Loucy (cell line): Measurements from ENCODE around the gene SLC6A2.

Experiments used
- H2AFZ ChIP-seq: fragments of 200-600 bp; sonication (generic); 2 replicates; pipeline ENCODE4 v1.6.0; 2016; ENCODE audit warnings: antibody characterized with exemption, mild to moderate bottlenecking, low read length, moderate library complexity
- H3F3A ChIP-seq: fragments of 200-600 bp; 2 replicates; pipeline ENCODE4 v1.6.0; 2016; ENCODE audit warnings: antibody characterized with exemption, low read depth, mild to moderate bottlenecking
- H3K27me3 ChIP-seq: fragments of 200-600 bp; sonication (generic); 2 replicates; pipeline ENCODE4 v1.6.1; 2014; ENCODE audit warnings: low read length, mild to moderate bottlenecking; ENCODE audit not compliant: insufficient read depth, poor library complexity, severe bottlenecking
- H3K36me3 ChIP-seq: fragments of 200-600 bp; sonication (generic); 2 replicates; pipeline ENCODE4 v1.6.1; 2016; ENCODE audit warnings: low read length; ENCODE audit not compliant: insufficient read depth
- H3K4me1 ChIP-seq: fragments of 200-600 bp; sonication (generic); 2 replicates; pipeline ENCODE4 v1.5.1; 2014; ENCODE audit warnings: low read length, mild to moderate bottlenecking; ENCODE audit not compliant: insufficient read depth, poor library complexity, severe bottlenecking
- H3K4me2 ChIP-seq: fragments of 200-600 bp; sonication (generic); 2 replicates; pipeline ENCODE4 v1.6.0; 2014; ENCODE audit warnings: antibody characterized with exemption, low read length, low read depth, mild to moderate bottlenecking; ENCODE audit not compliant: poor library complexity, severe bottlenecking
- H3K4me3 ChIP-seq: fragments of 200-600 bp; sonication (generic); 2 replicates; pipeline ENCODE4 v1.5.1; 2014; ENCODE audit warnings: low read length, mild to moderate bottlenecking, mixed read lengths; ENCODE audit not compliant: poor library complexity, severe bottlenecking
- H3K79me2 ChIP-seq: fragments of 200-600 bp; sonication (generic); 2 replicates; pipeline ENCODE4 v1.6.1; 2014; ENCODE audit warnings: low read length; ENCODE audit not compliant: insufficient read depth
- H3K9ac ChIP-seq: fragments of 200-600 bp; sonication (generic); 2 replicates; pipeline ENCODE4 v1.6.0; 2014; ENCODE audit warnings: mild to moderate bottlenecking, low read depth, low read length, moderate library complexity; ENCODE audit not compliant: poor library complexity, severe bottlenecking
- H3K9me2 ChIP-seq: fragments of 200-600 bp; sonication (generic); replicated peaks from 2 replicates; pipeline ENCODE4 v1.6.1; 2016; ENCODE audit warnings: low read depth, low read length, mixed read lengths
- H3K9me3 ChIP-seq: fragments of 200-600 bp; sonication (generic); 2 replicates; pipeline ENCODE4 v1.6.1; 2014; ENCODE audit warnings: mild to moderate bottlenecking, antibody characterized with exemption, low read length, low read depth; ENCODE audit not compliant: insufficient read depth
- H4K20me1 ChIP-seq: fragments of 200-600 bp; sonication (generic); 2 replicates; pipeline ENCODE4 v1.6.0; 2014; ENCODE audit warnings: antibody characterized with exemption, low read length, mild to moderate bottlenecking; ENCODE audit not compliant: insufficient read depth, poor library complexity, severe bottlenecking
- CTCF ChIP-seq: fragments of 200-600 bp; sonication (generic); conservative IDR thresholded peaks from 2 replicates; pipeline ENCODE4 v1.5.1; 2014; ENCODE audit warnings: mild to moderate bottlenecking, antibody characterized with exemption, low read length
- EZH2phosphoT487 ChIP-seq: fragments of 200-600 bp; IDR thresholded peaks from 2 replicates; pipeline ENCODE4 v1.6.1; 2018; ENCODE audit warnings: antibody characterized with exemption, mild to moderate bottlenecking, moderate library complexity, borderline replicate concordance

Gene SLC6A2

DNA sequence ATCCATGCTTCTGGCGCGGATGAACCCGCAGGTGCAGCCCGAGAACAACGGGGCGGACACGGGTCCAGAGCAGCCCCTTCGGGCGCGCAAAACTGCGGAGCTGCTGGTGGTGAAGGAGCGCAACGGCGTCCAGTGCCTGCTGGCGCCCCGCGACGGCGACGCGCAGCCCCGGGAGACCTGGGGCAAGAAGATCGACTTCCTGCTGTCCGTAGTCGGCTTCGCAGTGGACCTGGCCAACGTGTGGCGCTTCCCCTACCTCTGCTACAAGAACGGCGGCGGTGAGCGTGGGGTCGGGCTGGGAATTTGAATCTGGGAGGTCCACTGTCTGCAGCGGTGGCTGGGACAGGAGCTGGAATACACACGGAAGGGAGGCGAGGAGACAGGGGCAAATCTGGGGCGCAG, 904 bp downstream of the SLC6A2 start:
- Histone ChIP-seq H3K9me3 (no peaks in the 10 kb centered on the region), H3K4me3 (no peak overlapping the region), H3K4me2 (no peak overlapping the region), H3K9me2 (no peaks in the 10 kb centered on the region), H3F3A (no peaks in the 10 kb centered on the region), H4K20me1 (no peaks in the 10 kb centered on the region), H3K36me3 (no peaks in the 10 kb centered on the region), H3K79me2 (no peaks in the 10 kb centered on the region), H3K27me3 (no peaks in the 10 kb centered on the region), H2AFZ (no peak overlapping the region), H3K9ac (no peak overlapping the region), H3K4me1 (no peaks in the 10 kb centered on the region)
- no peak for TF ChIP-seq CTCF
- no peak for TF ChIP-seq EZH2phosphoT487

DNA sequence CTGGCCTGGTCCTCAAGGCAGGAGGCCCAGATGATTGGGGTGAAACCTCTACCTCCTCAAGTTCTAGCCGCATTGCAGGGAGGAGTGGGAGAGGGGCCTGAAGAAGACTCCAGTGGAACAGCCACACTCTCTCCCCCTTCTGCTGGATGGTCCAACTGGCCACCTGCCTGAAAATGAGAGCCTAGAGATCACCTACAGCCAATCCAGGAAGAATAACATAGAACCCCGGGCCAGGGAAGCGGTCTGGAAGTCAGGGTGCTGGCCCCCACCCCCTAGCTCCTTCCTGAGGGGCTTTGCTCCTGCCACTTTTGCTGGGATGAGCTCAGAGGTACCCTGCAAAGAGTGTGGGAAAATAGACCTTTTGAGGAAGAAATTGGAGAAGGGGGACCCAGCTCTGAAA, 1.8 kb downstream of the SLC6A2 start:
- H3K79me2 ChIP-seq = no peaks in the 10 kb centered on the region
- no peaks in the 10 kb centered on the region for H3F3A ChIP-seq
- no peaks in the 10 kb centered on the region for H3K4me1 ChIP-seq
- H4K20me1 ChIP-seq = no peaks in the 10 kb centered on the region
- TF ChIP-seq CTCF (no peak), EZH2phosphoT487 (no peak)
- no peaks in the 10 kb centered on the region for H3K27me3 ChIP-seq
- H3K4me2 ChIP-seq = no peak overlapping the region
- no peaks in the 10 kb centered on the region for H3K9me3 ChIP-seq
- H3K4me3 ChIP-seq = no peak overlapping the region
- no peak overlapping the region for H3K9ac ChIP-seq
- no peak overlapping the region for H2AFZ ChIP-seq
- H3K36me3 ChIP-seq = no peaks in the 10 kb centered on the region
- no peaks in the 10 kb centered on the region for H3K9me2 ChIP-seq

DNA sequence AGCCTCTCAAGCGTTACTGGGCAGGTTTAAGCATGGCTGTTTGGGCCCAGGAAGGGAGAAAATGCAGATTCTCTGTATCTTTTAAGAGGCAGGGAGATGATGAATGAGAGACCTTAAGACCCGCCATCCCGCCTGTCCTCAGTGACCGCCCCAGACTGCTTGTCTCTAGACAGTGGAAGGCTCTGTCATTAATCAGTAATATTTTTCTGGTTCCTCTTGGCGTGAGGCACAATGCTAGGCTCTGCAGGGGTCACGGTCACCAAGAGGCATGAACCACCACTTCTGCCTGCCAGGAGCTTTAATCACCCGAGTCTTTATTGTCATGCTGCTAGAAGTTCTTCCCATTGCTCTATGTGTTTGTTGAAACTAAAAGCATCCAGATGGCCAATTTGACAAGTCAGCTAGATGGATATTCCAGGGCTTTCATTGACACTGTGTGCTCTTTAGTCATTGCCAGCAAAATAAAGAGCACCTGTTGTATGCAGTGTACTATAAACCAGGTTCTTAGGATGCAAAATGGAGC, 3.2 kb downstream of the SLC6A2 start:
- Histone ChIP-seq H2AFZ (no peak overlapping the region), H3K9ac (no peak overlapping the region), H3K9me3 (no peaks in the 10 kb centered on the region), H3K36me3 (no peaks in the 10 kb centered on the region), H3K9me2 (no peaks in the 10 kb centered on the region), H3K27me3 (no peaks in the 10 kb centered on the region), H3K4me3 (no peak overlapping the region), H3K79me2 (no peaks in the 10 kb centered on the region), H4K20me1 (no peaks in the 10 kb centered on the region), H3F3A (no peaks in the 10 kb centered on the region), H3K4me1 (no peaks in the 10 kb centered on the region), H3K4me2 (no peak overlapping the region)
- no peak for TF ChIP-seq CTCF
- TF ChIP-seq EZH2phosphoT487 = no peak
